DLD1 (cell line): ENCODE measurements around the gene PRKAG2.
"Not testable (repeated sequence)": the region's sequence is repeated elsewhere in the genome, so short reads cannot be mapped to it uniquely, and the experiment has no call there.

ENCODE experiments used
- in situ Hi-C: cut with HindIII; loops from 2 replicates; pipeline ENCODE4 v1.10.0; 2017; ENCODE audit warnings: low sequenced_read_pairs

PRKAG2 gene

DNA sequence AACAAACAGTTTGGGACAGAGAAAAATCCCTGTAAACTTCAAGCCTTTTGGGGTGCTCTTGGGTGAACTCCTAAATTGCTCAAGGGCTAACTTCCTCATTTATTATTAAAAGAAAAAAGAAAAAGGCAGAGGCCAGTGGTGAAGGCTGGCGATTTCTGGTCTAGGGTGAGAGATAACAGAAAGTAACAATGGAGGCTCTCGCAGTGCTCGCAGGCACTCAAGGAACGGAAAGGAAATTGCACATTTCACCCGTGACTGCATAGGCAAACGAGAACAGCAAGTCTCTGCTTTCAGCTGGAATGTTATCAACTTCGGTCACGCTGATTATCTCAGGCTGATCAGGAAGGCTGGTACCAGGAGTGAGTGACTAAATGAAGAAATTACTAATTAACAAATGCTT, 70.7 kb downstream of the PRKAG2 start:
- in situ Hi-C loops, result no loop called here

DNA sequence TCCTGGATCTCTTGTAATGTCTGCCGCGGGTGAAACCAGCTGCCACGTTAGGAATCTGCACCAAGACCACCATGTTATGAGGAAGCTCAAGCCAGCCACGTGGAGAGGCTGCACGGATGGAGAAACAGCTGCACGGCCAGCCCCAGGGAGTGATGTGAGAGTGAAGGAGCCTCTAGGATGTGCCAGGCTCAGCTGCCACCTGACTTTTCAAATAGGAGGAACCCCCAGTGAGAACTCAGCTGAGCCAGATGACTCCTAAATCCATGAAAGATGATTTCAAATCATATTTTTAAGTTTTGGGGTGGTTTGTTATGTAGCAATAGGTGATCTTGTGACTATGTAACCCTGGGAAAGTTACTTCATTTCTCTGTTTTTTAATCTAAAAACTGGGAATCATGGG, 71.7 kb downstream of the PRKAG2 start:
- in situ Hi-C loops, result no loop called here

DNA sequence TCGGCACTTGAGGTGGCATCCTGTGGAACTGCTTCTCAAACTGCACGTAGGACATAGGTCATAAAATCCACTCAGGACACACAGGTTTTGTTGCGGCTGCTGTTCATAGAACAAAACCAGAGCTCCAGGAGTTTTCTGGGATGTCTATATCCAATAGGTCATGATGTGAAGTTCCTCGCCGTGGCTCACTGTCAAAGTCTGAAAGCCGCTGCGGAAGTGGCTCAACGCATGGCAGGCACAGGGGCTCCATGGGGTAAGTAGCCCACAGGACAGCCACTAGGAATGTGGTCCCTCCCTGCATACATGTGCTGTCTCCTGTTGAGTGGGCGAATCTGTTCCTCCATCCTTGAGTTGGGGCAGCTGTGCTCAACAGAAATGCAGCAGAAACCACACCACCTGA, 72.2 kb downstream of the PRKAG2 start:
- in situ Hi-C loops, result no loop called here

DNA sequence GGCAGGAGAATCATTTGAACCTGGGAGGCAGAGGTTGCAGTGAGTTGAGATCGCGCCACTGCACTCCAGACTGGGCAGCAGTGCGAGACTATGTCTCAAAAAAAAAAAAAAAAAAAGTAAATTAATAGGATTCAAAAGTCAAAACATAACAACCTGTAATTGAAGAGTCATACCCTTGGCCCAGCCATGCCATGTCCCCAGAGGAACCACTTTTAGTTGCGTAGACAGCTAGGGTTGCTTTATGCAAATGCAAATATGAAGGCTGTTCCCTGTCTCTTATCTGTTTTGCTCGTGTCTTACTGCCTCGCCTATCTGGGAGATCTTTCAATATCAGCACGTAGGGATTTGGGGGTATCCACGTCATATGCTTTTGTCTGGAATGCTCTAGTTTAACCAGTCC, 73.1 kb downstream of the PRKAG2 start:
- in situ Hi-C loops, result no loop called here

DNA sequence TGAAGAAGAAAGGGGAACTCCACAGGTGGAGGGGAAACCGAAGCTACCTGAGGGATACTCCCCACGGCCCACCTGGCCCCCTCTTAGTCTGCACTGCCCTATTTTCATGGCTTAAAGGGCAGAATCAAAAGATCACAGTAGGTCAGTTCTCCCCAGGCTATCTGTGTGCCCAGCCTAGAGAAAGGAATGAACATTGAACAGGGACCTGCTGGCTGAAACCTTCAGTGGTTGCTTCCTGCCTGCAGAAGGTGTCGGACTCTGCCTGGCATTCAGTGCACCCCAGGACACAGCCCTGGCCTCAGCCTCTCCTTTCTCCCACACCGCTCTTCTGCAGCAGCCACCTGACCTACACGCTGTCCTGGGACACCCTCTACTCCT, 74.5 kb downstream of the PRKAG2 start:
- in situ Hi-C loops, result no loop called here

DNA sequence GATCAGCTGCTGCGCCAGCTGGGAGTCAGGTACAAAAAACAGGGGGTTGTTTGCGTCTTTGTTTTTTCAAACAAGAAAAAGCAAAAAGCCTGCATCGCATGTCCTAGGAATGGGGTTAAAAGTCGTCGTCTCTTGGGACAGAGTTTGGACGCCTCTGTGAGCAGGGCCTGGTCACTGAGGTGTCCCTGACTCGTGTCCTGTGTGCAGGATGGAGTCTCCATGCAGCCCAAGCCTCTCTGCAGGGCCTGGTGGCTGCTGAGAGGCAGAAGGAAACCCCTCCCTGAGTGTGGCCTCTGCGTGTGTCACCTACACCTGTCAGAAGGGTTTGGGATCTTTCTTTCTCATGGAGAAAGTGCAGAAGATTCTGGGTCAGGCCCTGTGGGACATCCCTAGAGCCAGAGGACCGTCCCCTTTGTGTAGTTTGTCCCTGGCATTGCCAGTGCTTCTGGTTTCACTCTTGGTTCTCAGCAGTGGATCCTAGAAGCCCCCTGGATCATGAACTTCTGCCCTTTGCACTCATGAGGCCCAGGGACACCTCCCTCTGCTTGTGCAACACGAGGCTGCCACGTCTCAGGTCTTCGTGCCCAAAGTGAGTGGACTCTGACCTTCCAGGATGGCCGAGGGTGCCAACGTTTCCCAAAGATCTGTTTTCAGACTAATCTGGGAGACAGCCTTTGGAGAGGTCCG, 75.0 kb downstream of the PRKAG2 start:
- in situ Hi-C loops, result no loop called here

DNA sequence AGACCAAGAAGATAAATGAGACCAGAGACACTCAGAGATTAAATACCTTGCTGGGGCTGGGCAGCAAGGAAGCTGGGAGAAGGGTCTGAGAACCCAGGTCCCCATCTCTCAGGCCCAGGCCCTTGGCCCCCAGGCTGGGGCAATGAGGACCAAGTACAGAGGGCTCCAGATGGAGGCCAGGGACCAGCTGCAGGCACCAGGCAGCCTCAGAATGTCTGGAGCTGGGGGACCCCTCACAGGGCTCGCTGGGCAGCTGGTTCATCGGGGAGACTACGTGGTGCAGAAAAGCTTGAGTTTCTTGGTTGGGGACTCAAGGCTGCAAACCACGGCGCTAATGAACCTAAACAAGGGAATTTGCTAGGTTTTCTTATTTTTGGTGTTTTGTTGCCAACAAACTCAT, 75.6 kb downstream of the PRKAG2 start:
- in situ Hi-C loops, result no loop called here

DNA sequence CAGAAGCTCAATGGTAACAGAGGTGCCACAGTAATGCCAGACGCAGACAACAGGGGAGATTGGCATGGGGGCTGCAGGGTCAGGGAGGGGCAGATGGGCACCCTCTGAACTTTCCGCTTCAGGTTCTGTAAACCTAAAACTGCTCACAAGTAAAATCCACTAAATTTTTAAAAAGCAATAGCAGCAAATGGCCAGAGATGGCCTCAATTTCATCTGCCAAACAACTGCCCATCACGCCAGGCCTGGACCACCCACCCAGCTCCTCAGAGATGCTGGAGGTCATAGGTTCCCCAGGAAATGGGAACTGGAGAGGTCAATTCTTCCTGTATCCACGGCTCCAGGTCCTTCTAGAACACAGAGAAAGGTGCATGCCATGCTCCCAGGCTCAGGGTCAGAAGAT, 76.1 kb downstream of the PRKAG2 start:
- in situ Hi-C loops, result no loop called here

DNA sequence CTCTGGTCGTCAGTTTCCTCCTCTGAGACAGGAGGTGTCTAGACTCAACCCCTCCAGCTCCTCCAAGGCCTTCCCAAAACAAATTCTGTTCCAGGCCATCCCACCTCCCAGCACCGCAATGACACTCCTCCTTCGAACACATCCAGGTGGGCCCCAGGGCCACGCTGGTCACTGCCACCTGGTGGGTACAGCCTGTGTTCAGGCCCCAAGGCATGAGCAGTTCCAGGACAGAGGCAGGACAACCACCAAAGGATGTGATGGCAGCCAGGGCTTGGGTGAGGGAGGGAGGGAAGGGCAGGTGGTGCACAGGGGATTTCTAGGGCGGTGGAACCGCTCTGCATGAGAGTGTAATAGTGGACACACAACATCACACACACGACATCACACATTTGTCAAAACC, 76.5 kb downstream of the PRKAG2 start:
- in situ Hi-C loops, result no loop called here

DNA sequence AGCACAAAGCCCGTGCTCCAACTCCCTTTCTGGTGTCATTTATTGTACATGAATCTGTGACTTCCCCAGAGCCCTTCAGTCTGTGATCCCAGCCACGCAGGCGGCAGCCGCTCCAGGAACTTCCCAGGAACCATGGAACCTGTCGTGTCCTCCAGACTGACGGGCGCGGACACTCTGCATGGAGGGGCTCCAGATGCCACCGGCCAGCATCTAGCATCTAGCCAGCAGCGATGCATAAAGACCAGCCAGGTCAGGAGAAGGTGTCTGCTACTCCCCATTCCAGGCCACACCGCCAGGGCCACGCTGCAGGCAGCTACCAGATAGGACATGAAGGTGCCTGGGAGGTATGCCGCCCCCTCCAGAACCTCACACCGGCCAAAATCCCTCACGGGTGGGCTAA, 77.4 kb downstream of the PRKAG2 start:
- in situ Hi-C loops, result no loop called here

DNA sequence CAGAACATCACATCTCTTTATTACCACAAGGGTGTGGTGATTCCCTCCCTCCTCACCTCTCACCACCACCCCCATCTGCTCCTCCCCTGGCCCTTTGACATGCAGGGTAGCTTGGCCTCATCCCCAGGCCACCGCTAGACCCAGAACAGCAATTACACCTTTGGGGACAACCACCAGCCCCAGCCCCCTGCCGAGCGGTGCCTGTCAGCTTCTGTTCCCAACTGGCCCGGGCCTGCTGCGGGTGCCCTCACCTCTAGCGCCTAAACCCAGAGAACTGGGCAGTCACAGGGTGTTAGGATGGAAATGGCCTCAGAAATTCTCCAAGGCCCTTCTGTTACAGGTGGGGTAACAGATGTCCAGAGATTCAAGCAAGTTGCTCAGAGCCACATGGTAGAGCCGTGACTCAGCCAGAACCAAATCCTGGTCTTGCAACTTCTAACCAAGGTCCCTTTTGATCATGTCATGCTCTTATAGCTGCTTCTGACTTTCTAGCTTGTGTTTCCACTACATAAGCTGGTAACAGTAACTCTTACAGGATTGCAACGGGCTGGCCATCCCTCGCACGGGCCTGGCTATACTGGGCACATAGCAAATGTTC, 78.0 kb downstream of the PRKAG2 start:
- in situ Hi-C loops, result no loop called here

DNA sequence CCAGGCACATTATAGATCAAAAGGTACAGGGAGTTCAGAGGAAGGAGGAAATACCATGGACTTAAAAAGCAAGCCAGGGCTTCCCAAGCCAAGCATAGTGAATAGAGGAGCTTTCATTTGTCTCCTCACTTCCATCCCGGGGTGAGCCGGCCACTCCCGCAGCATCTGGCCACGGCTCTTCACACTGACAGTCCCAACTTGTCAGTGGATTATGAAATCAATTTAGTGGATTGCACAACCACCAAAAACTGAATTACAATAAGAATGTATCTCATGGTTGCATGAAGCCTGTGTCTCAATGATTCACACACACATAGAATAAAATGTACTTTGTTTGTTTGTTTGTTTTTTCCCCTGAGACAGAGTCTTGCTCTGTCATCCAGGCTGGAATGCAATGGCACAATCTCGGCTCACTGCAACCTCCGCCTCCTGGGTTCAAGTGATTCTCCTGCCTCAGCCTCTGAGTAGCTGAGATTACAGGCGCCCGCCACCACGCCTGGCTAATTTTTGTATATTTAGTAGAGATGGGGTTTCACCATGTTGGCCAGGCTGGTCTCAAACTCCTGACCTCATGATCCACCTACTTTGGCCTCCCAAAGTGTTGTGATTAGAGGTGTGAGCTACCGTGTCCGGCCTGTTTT, 79.1 kb downstream of the PRKAG2 start:
- in situ Hi-C loops, result not testable (repeated sequence)

DNA sequence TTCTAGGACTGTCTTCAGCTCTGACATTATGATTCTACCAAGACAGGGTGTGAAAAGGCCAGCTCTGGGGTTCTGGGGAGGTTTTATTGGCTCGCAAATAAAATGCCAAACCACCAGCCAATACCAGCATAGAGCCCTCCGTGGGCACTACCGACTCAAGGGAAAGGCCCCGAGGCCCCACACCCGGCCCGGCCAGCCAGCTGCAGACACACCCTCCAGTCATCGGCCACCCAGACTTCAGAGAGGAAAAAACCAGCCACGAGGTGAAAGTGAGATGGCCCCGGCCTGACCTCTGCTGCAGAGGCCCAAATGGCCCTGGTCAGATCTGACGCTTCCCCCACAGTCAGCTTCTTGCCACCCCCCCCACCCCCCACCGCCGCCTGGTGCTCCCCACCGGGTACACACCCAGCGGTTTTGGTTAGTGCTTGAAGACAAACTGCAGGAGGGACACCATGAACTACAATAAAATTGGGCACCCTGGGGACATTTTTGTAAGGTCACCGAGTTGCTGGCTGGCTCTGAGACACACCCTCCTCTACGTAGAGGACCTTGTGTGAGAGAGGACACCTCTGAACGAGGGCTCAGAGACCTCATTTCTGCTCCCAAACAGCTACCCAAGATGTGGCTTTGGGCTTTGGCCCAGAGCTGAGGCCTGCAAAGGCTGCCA, 79.9 kb downstream of the PRKAG2 start:
- in situ Hi-C loops, result no loop called here

DNA sequence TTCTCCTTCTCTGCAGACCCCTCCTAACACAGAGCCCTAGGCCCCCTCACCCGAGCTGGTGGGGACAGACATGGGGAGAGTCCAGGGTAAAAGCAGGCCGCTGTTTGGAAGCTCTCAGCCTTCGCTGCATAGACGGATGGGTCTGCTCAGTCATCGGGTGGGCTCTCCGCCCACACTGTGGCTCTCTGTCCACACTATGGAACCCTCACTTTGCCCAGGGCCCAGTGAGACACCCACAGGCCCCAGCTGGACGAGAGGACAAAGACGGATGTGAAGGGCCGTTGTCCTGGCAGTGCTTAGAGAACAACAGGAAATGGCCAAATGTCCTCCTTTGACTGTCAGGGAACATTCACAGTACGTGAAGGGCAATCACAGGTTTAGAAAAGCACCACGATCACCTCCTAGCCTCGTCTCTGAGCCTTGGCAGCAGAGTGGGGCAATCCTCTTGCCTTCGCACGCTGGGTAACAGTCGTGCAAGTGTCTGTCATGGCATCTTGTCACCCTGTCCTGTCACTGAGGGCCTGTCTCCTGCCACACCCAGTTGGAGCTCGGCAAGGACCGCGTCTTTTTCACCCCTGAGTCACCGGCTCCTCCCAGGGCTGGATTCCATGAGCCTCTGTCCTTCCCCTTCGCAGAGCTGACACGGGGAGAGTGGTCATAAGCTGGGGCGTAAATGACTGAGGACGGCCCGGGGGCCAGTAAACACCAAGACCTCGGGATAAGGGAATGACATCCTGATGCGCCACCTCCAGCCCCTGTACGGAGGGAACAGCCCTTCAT, 80.6 kb downstream of the PRKAG2 start:
- in situ Hi-C loops, result no loop called here

DNA sequence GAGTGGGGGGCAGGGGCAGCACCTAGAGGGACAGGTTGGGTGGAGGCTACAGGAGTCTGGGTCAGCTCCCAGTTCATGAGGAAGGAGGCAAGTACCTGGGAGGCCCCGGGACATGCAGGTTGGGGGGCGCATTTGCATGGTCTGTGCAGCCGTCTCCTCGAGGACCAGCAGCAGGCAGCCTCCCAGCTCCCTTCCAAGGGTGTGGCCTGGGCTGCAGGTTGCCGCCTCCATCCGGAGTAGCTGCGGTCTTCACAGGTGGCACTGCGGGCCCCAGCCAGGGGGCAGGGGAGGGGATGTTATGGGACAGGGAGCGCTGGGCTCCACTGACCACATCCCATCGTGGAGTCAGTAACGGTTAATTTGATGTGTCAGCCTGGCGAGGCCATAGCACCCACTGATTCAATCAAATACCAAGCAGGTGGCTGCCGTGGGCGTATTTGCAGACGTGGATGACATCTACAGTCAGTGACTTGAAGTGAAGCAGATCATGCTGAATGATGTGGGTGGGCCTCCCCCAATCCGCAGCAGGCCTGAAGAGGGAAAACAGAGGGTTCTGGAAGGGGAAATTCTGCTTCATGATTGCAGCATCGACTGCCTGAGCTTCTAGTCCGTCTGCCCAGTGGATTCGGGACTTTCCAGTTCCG, 81.6 kb downstream of the PRKAG2 start:
- in situ Hi-C loops, result no loop called here

DNA sequence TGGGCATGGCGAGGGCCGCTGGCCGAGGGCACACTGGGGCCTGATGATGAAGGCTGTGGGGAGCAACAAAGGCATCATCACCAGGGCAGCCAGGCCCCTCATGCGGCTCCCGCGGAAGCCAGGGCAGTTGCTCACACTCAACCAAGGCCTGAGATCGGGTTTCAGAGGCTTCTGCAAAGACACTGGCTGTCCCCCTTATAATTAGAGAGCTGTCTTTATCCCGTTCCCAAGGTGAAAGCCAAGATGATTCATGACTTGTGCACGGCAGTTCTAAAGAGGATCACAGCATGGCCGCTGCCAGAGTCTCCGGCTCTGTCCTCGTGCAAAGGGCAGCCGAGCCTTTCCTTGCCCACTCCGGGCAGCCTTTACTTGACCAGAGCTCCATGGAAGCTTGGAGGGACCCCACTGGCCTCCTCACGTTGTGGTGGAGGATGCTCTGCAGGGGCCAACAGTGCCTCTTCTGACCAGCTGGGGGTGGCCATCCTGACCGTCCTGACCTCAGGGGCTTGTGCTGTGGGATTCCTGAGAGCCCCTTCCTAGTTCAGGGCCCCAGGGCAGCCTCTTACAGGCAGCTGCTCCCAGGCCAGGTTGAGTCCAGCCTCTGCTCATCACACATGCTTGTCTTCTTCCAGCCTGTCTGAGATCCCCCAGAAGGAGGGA, 82.3 kb downstream of the PRKAG2 start:
- in situ Hi-C loops, result no loop called here

DNA sequence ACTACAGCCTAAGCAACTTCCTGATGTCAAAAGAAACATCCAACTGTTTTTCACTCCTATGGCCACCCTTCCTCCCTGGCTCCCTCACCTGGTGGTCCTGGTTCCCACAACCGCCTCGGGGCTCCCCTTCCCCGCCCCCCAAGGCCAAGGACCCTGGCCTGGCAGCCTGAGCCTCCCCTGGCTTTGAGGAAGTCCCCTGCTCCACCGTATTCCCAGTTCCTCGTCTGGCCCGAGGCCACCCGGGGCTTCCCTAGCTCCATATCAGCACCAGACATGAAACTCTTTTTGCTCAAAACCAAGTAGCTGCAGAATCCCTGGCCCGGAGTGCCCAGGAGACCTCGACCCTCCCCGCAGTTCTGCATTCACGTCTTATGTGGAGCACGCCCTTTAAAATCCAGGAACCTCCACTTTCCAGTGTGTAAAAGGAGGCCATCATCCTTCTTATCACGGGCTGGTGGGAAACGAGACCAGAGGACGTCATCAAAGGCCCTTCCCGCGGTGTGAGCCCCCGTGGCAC, 82.9 kb downstream of the PRKAG2 start:
- in situ Hi-C loops, result no loop called here

DNA sequence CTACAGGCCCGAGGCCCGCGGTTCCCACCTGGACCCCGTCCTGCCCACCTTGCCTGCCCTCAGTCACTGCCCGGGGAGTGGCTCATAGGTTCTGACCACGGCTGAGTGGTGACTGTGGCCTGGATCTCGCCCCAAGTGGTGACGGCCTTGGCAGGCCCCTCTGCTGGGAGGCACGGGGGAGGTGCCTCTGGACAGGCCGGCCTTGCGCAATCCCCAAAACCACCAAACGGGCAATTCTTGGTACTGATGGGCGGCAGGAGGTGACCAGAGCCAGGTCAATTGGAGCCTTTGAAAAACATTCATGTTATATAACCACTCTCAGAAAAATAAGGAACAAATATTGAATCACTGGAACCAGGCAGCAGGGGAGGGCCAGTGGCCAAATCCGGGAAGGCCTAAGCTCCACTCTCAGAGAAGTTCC, 83.4 kb downstream of the PRKAG2 start:
- in situ Hi-C loops, result no loop called here

DNA sequence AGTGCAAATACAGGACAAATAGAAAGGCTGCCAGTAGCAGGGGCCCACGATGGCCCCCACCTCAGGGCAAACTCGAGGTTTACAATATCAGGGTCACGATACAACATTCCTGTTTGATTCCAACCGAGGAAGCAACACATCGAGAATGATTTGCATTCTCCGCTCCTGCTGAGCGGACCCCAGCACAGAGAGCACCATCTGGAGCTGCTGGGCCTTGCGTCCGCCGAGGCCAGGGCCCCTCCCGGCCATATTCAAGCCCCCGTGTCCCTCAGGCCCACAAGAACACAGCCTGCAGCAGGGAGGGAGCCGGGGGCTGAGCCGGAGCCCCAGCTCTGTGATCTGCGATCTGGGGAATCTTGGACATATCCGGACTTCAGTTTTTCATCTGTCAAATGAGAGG, 84.3 kb downstream of the PRKAG2 start:
- in situ Hi-C loops, result no loop called here

DNA sequence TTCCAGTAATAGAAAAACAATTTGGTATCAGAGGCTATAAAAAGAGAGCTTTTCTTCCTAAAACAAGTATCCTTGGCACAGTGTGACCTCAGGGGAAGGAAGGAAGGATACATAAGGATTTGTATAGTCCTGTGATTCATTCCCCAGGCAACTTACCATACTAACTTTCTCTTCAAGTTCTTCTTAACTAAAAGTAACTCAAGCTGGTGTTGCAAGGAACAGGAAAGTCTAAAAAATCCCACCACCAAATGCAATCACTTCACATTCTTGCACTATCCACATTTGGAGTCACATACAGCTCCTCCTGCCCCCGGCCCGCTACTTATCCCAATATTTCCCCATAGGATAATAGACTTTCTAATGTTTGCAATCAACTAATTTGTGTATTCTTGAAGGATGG, 84.8 kb downstream of the PRKAG2 start:
- in situ Hi-C loops, result no loop called here
